ENCODE data around the gene CDC40. TPM values are rescaled to one million over a fixed set of nuclear protein-coding genes. Genes with fewer than 3 reads are reported as not detected.
"Not testable (repeated sequence)": the region's sequence is repeated elsewhere in the genome, so short reads cannot be mapped to it uniquely, and the experiment has no call there.

Gene CDC40
- total and polyA plus RNA-seq, 2 donors (not counting 1 experiment from before 2014, with no cell fraction given) = 21.5 to 22.1 TPM

GRCh38 chr6:110226261-110226660 lies 46.0 kb downstream of the CDC40 start:
- no peak overlapping the region for H3K4me2 ChIP-seq (ENCODE audit: extremely low read depth, insufficient read depth, low read length)
- no peak overlapping the region for H3K9ac ChIP-seq (ENCODE audit: insufficient read depth, low read length)
- no peaks in the 10 kb centered on the region for H3K36me3 ChIP-seq (ENCODE audit: control insufficient read depth, insufficient read depth, low read length)
- no peaks in the 10 kb centered on the region for H4K20me1 ChIP-seq (ENCODE audit: control insufficient read depth, extremely low read depth, insufficient read depth, low read length)
- no peaks in the 10 kb centered on the region for H3K27me3 ChIP-seq (ENCODE audit: control insufficient read depth, insufficient read depth, low read length)
- no peaks in the 10 kb centered on the region for H3K4me1 ChIP-seq (ENCODE audit: control insufficient read depth, extremely low read depth, insufficient read depth, low read length)
- DNase-seq (ENCODE audit: low read depth in 2 of 2) = no peak
- no peak overlapping the region for H2AFZ ChIP-seq (ENCODE audit: low read length)
- H3K27ac ChIP-seq (ENCODE audit: insufficient read depth, low read length) = no peak overlapping the region
- TF ChIP-seq EZH2 (IDR thresholded peaks at IDR 0.05; ENCODE audit: low read length, missing control alignments) (no peak), CTCF (conservative IDR thresholded peaks at IDR 0.05 in 1 of 2, IDR thresholded peaks at IDR 0.05 in 1 of 2; ENCODE audit: low read depth in 1 of 2, low read length in 2 of 2) (no peak)
- H3K79me2 ChIP-seq (ENCODE audit: control insufficient read depth, insufficient read depth, low read length) = no peaks in the 10 kb centered on the region
- H3K4me3 ChIP-seq (replicated peaks in 1 of 4; ENCODE audit: control extremely low read depth in 1 of 4, insufficient read depth in 1 of 4, low read depth in 3 of 4, low read length in 4 of 4) = no peak overlapping the region
- no peaks in the 10 kb centered on the region for H3K9me3 ChIP-seq (ENCODE audit: control insufficient read depth, insufficient read depth, low read depth, low read length)

GRCh38 chr6:110232450-110232849 lies 52.2 kb downstream of the CDC40 start:
- Histone ChIP-seq H3K4me3 (replicated peaks in 1 of 4; ENCODE audit: control extremely low read depth in 1 of 4, insufficient read depth in 1 of 4, low read depth in 3 of 4, low read length in 4 of 4) (no peak overlapping the region), H4K20me1 (ENCODE audit: control insufficient read depth, extremely low read depth, insufficient read depth, low read length) (no peaks in the 10 kb centered on the region), H3K4me1 (ENCODE audit: control insufficient read depth, extremely low read depth, insufficient read depth, low read length) (peaks cover 2% of the 10 kb centered on the region), H3K9me3 (ENCODE audit: control insufficient read depth, insufficient read depth, low read depth, low read length) (no peaks in the 10 kb centered on the region), H3K79me2 (ENCODE audit: control insufficient read depth, insufficient read depth, low read length) (no peaks in the 10 kb centered on the region), H3K9ac (ENCODE audit: insufficient read depth, low read length) (no peak overlapping the region), H3K27ac (ENCODE audit: insufficient read depth, low read length) (no peak overlapping the region), H2AFZ (ENCODE audit: low read length) (no peak overlapping the region), H3K4me2 (ENCODE audit: extremely low read depth, insufficient read depth, low read length) (no peak overlapping the region), H3K36me3 (ENCODE audit: control insufficient read depth, insufficient read depth, low read length) (no peaks in the 10 kb centered on the region), H3K27me3 (ENCODE audit: control insufficient read depth, insufficient read depth, low read length) (no peaks in the 10 kb centered on the region)
- no peak for TF ChIP-seq EZH2 (IDR thresholded peaks at IDR 0.05; ENCODE audit: low read length, missing control alignments)
- TF ChIP-seq CTCF (conservative IDR thresholded peaks at IDR 0.05 in 1 of 2, IDR thresholded peaks at IDR 0.05 in 1 of 2; ENCODE audit: low read depth in 1 of 2, low read length in 2 of 2) = no peak
- DNase-seq (ENCODE audit: low read depth in 2 of 2) = peak; percentile 46 to 50

GRCh38 chr6:110233770-110234374 lies 53.6 kb downstream of the CDC40 start:
- Histone ChIP-seq H3K27ac (ENCODE audit: insufficient read depth, low read length) (no peak overlapping the region), H3K4me2 (ENCODE audit: extremely low read depth, insufficient read depth, low read length) (peak overlapping the region; percentile 23), H3K79me2 (ENCODE audit: control insufficient read depth, insufficient read depth, low read length) (no peaks in the 10 kb centered on the region), H3K9me3 (ENCODE audit: control insufficient read depth, insufficient read depth, low read depth, low read length) (no peaks in the 10 kb centered on the region), H3K4me1 (ENCODE audit: control insufficient read depth, extremely low read depth, insufficient read depth, low read length) (peaks cover 2% of the 10 kb centered on the region), H3K9ac (ENCODE audit: insufficient read depth, low read length) (no peak overlapping the region), H3K4me3 (replicated peaks in 1 of 4; ENCODE audit: control extremely low read depth in 1 of 4, insufficient read depth in 1 of 4, low read depth in 3 of 4, low read length in 4 of 4) (no peak overlapping the region), H2AFZ (ENCODE audit: low read length) (no peak overlapping the region), H3K36me3 (ENCODE audit: control insufficient read depth, insufficient read depth, low read length) (no peaks in the 10 kb centered on the region), H4K20me1 (ENCODE audit: control insufficient read depth, extremely low read depth, insufficient read depth, low read length) (no peaks in the 10 kb centered on the region), H3K27me3 (ENCODE audit: control insufficient read depth, insufficient read depth, low read length) (no peaks in the 10 kb centered on the region)
- DNase-seq (ENCODE audit: low read depth in 2 of 2) = peak; percentile 5 to 42
- TF ChIP-seq EZH2 (IDR thresholded peaks at IDR 0.05; ENCODE audit: low read length, missing control alignments) (no peak), CTCF (conservative IDR thresholded peaks at IDR 0.05 in 1 of 2, IDR thresholded peaks at IDR 0.05 in 1 of 2; ENCODE audit: low read depth in 1 of 2, low read length in 2 of 2) (no peak)

GRCh38 chr6:110236007-110236406 lies 55.8 kb downstream of the CDC40 start:
- not testable (repeated sequence) for H4K20me1 ChIP-seq (ENCODE audit: control insufficient read depth, extremely low read depth, insufficient read depth, low read length); H3K36me3 ChIP-seq (ENCODE audit: control insufficient read depth, insufficient read depth, low read length); H3K79me2 ChIP-seq (ENCODE audit: control insufficient read depth, insufficient read depth, low read length); H3K9me3 ChIP-seq (ENCODE audit: control insufficient read depth, insufficient read depth, low read depth, low read length); H3K4me1 ChIP-seq (ENCODE audit: control insufficient read depth, extremely low read depth, insufficient read depth, low read length); H3K27me3 ChIP-seq (ENCODE audit: control insufficient read depth, insufficient read depth, low read length); DNase-seq (ENCODE audit: low read depth in 2 of 2); H2AFZ ChIP-seq (ENCODE audit: low read length); H3K4me2 ChIP-seq (ENCODE audit: extremely low read depth, insufficient read depth, low read length); H3K27ac ChIP-seq (ENCODE audit: insufficient read depth, low read length); H3K9ac ChIP-seq (ENCODE audit: insufficient read depth, low read length); H3K4me3 ChIP-seq (replicated peaks in 1 of 4; ENCODE audit: control extremely low read depth in 1 of 4, insufficient read depth in 1 of 4, low read depth in 3 of 4, low read length in 4 of 4)

All from fibroblast of lung (primary cell).